ENCODE results near the gene ENTPD8. TPM values are rescaled to one million over a fixed set of nuclear protein-coding genes. Genes with fewer than 3 reads are reported as not detected.

Gene ENTPD8
- total and polyA plus RNA-seq, 2 of the 4 experiments (the other 2 are of a cell fraction), result 0.07 TPM; not detected in 1

GRCh38 chr9:137452006-137452760, 11.0 kb upstream of the ENTPD8 start:
- intact Hi-C loops (cut with micrococcal nuclease), result no loop called here
- CTCF ChIA-PET, result no interaction called here
- 97% methylated on average over 6 of the region's 17 CpGs; no CpG with 5 or more reads in 1 of the 2 experiments for WGBS, 2 experiments (ENCODE audit: extremely low coverage in 2 of 2, insufficient read length in 1 of 2)

More at GRCh38 chr9:137452006-137452760, 11.0 kb upstream of the ENTPD8 start:
- Histone ChIP-seq H2AK9ac (replicated peaks; ENCODE audit: low read depth, low read length, poor library complexity) (no peak overlapping the region), H4K5ac (ENCODE audit: low read depth, low read length) (no peak overlapping the region), H4K91ac (ENCODE audit: insufficient read depth, low read depth, low read length) (no peak overlapping the region), H3K9me1 (ENCODE audit: insufficient read depth, low read length) (no peaks in the 10 kb centered on the region), H3K18ac (ENCODE audit: low read depth, low read length) (no peak overlapping the region), H4K8ac (ENCODE audit: low read depth in 2 of 2, low read length in 2 of 2) (no peak overlapping the region), H3K14ac (replicated peaks; ENCODE audit: low read depth, low read length) (no peak overlapping the region), H3K9me3 (ENCODE audit: control insufficient read depth, insufficient read depth, low read length) (no peaks in the 10 kb centered on the region), H3K4me1 (ENCODE audit: control insufficient read depth, insufficient read depth, low read length) (peaks cover 15% of the 10 kb centered on the region), H3K4ac (ENCODE audit: low read depth, low read length) (no peak overlapping the region), H2AFZ (replicated peaks; ENCODE audit: low read length, poor library complexity) (no peak overlapping the region), H3K23ac (ENCODE audit: low read depth, low read length) (no peak overlapping the region), H2BK120ac (ENCODE audit: low read depth, low read length) (no peak overlapping the region), H3K27ac (ENCODE audit: insufficient read depth, low read length) (no peak overlapping the region), H2BK15ac (ENCODE audit: low read depth, low read length) (no peak overlapping the region), H3K36me3 (ENCODE audit: control insufficient read depth, insufficient read depth, low read length) (peaks cover 48% of the 10 kb centered on the region), H2BK20ac (ENCODE audit: low read depth, low read length) (no peak overlapping the region), H2BK5ac (ENCODE audit: low read depth, low read length, poor library complexity, severe bottlenecking) (no peak overlapping the region), H3K79me1 (ENCODE audit: low read depth in 1 of 2, low read length in 2 of 2) (peaks cover 3 to 29% of the 10 kb centered on the region in 2 experiments; a peak in 2 of 4 replicates), H3K9ac (ENCODE audit: low read depth, low read length) (no peak overlapping the region), H4K20me1 (ENCODE audit: insufficient read depth, low read length) (peaks cover 25% of the 10 kb centered on the region), H3K56ac (ENCODE audit: extremely low read depth, insufficient read depth, low read length) (no peak overlapping the region), H2AK5ac (ENCODE audit: low read depth, low read length) (no peak overlapping the region), H3K4me2 (ENCODE audit: low read depth, low read length) (no peak overlapping the region), H3K4me3 (ENCODE audit: insufficient read depth, low read depth, low read length) (no peak overlapping the region), H3K27me3 (ENCODE audit: control insufficient read depth, insufficient read depth, low read length) (no peaks in the 10 kb centered on the region)
- dilution Hi-C loops (cut with HindIII; ENCODE audit: low sequenced_read_pairs, unreplicated experiment), result no loop called here
- BruUV-seq (replicated peaks), result no TSS peak
- no peak for DNase-seq
- in situ Hi-C loops (cut with MboI; ENCODE audit: low sequenced_read_pairs), result no loop called here
- POLR2A ChIA-PET (ENCODE audit: unreplicated experiment), result no interaction called here
- TF ChIP-seq CEBPB (IDR thresholded peaks at IDR 0.05; ENCODE audit: low read depth, low read length) (no peak), USF2 (IDR thresholded peaks at IDR 0.05; ENCODE audit: low read depth, low read length) (no peak), NFE2L2 (IDR thresholded peaks at IDR 0.05; ENCODE audit: low read depth, low read length) (no peak), RCOR1 (IDR thresholded peaks at IDR 0.05; ENCODE audit: insufficient replicate concordance, low read length) (no peak), CHD1 (IDR thresholded peaks at IDR 0.05; ENCODE audit: low read depth, low read length) (no peak), MAZ (IDR thresholded peaks at IDR 0.05; ENCODE audit: borderline replicate concordance, low read depth, low read length) (no peak), MAFK (IDR thresholded peaks at IDR 0.05; ENCODE audit: low read depth, low read length) (no peak), BHLHE40 (IDR thresholded peaks at IDR 0.05; ENCODE audit: low read depth, low read length) (no peak), MXI1 (IDR thresholded peaks at IDR 0.05; ENCODE audit: borderline replicate concordance, low read depth, low read length) (no peak), ELK1 (IDR thresholded peaks at IDR 0.05; ENCODE audit: borderline replicate concordance, low read depth, low read length) (no peak), CTCF (conservative IDR thresholded peaks at IDR 0.05; ENCODE audit: low read depth, low read length) (no peak), RFX5 (IDR thresholded peaks at IDR 0.05; ENCODE audit: low read depth, low read length) (no peak), POLR2A (IDR thresholded peaks at IDR 0.05; ENCODE audit: low read depth, low read length) (no peak), RAD21 (IDR thresholded peaks at IDR 0.05; ENCODE audit: low read length) (no peak), FOS (IDR thresholded peaks at IDR 0.05; ENCODE audit: low read depth, low read length) (no peak), SMC3 (IDR thresholded peaks at IDR 0.05; ENCODE audit: low read depth, low read length) (no peak)
- no peak for ATAC-seq (ENCODE audit: low read depth)

All from IMR-90 (cell line).